Activated CD8-positive, alpha-beta memory T cell treated with anti-CD3 and anti-CD28 coated beads for 36 hours (primary cell): ENCODE data around the gene PDE4A. TPM values are rescaled to one million over a fixed set of nuclear protein-coding genes. Genes with fewer than 3 reads are reported as not detected.
"Not testable (repeated sequence)": the region's sequence is repeated elsewhere in the genome, so short reads cannot be mapped to it uniquely, and the experiment has no call there.

Experiments used
- CTCF ChIA-PET: fragments of 350-600 bp; sonication (Branson Sonifier 250); formaldehyde crosslinking; loops from one replicate; lab custom pipeline; 2021; ENCODE audit warnings: antibody characterized with exemption; lab: Charles Lee
- POLR2A ChIA-PET: fragments of 350-600 bp; sonication (Branson Sonifier 250); formaldehyde crosslinking; loops from one replicate; lab custom pipeline; 2021; ENCODE audit warnings: antibody characterized with exemption; lab: Charles Lee
- total RNA-seq, 2 experiments: library from RNA; stranded (reverse); gene quantifications; one replicate each; pipeline ENCODE4 v1.2.3, GENCODE V29; 2021

The PDE4A gene
- total RNA-seq = 10 to 100 TPM; 30.3 to 31.2 TPM

DNA sequence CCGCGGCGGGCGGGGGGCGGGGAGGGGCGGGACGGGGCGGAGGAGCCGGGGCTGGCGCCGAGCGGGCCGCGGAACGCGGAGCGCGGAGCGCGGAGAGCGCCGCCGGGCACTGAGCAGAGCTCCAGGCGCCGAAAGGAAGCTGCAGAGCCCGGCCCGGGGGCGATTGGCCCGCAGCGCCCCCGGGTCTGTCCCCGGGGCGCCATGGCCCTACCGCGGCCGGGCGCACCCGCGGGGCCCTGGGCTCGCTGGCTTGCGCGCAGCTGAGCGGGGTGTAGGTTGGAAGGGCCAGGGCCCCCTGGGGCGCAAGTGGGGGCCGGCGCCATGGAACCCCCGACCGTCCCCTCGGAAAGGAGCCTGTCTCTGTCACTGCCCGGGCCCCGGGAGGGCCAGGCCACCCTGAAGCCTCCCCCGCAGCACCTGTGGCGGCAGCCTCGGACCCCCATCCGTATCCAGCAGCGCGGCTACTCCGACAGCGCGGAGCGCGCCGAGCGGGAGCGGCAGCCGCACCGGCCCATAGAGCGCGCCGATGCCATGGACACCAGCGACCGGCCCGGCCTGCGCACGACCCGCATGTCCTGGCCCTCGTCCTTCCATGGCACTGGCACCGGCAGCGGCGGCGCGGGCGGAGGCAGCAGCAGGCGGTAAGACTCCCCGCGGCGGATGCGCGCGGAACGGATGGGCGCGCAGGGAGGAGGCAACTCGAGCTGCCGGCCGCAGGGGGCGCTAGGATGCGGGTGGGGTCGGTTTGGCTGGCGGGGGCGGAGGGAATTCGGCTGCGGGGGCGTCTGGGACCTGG is at the start of gene PDE4A:
TSS of gene PDE4A (plus strand) at position 95 of the 796 bp plus-strand sequence. CDS start at position 322, 227 bp downstream.
- POLR2A ChIA-PET = interaction anchor here (0.5 to 1.8 kb wide), 5 partner anchors 9 to 453 kb away, joined by 3 to 7 read pairs (median 6); partner anchors contain the start of gene CDC37

DNA sequence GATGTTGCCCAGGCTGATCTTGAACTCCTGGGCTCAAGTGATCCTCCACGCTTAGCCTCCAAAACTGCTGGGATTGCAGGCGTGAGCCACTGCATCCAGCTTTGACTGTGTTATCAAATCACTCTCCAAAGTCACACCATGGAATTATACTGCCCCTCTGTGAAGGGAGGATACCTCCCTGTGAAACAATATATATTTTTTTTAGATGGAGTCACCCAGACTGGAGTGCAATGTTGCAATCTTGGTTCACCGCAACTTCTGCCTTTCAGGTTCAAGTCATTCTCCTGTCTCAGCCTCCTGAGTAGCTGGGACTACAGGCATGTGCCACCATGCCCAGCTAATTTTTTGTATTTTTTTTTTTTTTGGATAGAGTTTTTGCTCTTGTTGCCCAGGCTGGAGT is 47.6 kb upstream of the PDE4A start:
- ChIA-PET POLR2A (no interaction called here), CTCF (interaction anchor here (0.7 kb wide), 2 partner anchors 99 to 223 kb away, joined by 3 read pairs; no protein-coding TSS in a partner anchor)

More for the DNA sequence above, at the start of gene PDE4A:
- CTCF ChIA-PET = interaction anchor here (0.6 to 22.5 kb wide), 5 partner anchors 10 to 183 kb away, joined by 3 to 647 read pairs (median 4); partner anchors contain the start of gene CDC37

DNA sequence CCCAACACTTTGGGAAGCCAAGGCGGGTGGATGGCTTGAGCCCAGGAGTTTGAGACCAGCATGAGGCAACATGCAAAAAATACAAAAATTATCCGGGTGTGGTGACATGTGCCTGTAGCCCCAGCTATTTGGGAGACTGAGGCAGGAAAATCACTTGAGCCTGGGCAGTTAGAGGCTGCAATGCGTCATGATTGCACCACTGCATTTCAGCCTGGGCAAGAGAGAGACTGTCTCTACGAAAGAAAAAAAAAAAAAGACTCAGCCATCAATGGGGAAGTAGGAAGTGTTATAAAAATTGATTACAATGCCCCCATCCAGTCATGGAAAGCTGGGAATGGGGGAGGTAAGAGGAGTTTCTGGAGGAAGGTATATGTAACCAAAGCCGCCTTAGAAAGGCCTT is 45.4 kb upstream of the PDE4A start:
- ChIA-PET CTCF (interaction anchor here (0.6 to 1.2 kb wide), 4 partner anchors 16 to 315 kb away, joined by 3 to 4 read pairs (median 3); no protein-coding TSS in a partner anchor), POLR2A (no interaction called here)

DNA sequence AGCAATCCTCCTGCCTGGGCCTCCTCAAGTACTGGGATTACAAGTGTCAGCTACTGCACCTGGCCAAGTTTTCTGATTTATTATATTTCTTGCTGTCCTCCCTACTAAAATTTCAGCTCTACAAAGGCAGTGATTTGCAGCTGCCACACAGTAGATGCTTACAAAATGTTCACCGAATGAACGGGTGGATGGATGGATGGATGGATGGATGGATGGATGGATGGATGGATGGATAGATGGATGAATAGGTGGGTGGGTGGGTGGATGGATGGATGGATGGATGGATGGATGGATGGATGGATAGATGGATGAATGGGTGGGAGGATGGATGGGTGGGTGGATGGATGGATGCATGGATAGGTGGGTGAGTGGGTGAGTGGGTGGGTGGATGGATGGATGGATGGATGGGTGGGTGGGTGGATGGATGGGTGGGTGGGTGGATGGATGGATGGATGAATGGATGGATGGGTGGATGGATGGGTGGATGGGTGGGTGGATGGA is 43.1 kb upstream of the PDE4A start:
- CTCF ChIA-PET = interaction anchor here (1.2 kb wide), 1 partner anchor 108 kb away, joined by 4 read pairs; no protein-coding TSS in a partner anchor
- POLR2A ChIA-PET = not testable (repeated sequence)

DNA sequence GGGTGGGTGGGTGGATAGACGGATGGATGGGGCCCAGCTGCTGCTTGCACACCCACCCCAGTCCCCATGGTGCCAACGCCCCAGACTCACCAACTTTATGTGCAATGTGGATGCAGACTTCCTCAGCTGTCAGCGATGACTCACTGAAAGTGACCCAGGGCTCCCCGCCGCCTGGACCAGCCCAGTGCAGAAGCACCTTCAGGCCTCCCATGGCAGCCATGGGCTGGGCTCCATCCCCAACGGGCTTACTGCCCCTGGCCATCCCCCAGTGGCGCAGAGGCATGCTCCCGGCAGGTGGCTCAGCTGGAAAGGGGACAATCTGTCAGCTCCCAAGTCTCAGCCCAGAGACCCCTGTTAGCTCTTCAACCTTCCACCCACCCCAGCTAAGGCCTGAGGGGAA is 42.2 kb upstream of the PDE4A start:
- ChIA-PET POLR2A (no interaction called here), CTCF (interaction anchor here (0.9 to 3.1 kb wide), 4 partner anchors 11 to 119 kb away, joined by 3 to 12 read pairs (median 4); no protein-coding TSS in a partner anchor)

DNA sequence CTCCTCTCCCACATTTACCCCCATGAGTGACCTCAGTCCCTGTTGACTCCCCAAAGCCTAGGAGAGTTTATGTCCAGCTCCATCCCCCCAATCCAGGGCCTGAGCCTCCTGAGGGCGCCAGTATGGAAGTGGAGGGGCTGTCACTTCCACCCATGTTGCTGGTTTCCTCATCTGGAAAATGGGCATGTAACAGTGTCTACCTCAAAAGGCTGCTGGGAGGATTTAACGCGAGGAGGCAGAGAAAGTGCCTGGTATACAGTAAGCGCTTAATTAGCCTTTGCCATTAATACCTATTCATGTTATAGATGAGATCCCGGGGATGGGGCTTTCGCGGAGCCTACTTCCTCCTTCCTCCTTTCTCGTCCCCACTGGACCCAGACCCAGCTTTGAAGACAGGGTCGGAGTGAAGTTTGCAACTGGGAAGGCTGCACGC is 40.4 kb upstream of the PDE4A start:
- POLR2A ChIA-PET = interaction anchor here (0.6 to 1.9 kb wide), 9 partner anchors 12 to 435 kb away, joined by 3 to 14 read pairs (median 4); partner anchors contain the start of genes ICAM1, ICAM4 and RAVER1
- CTCF ChIA-PET = interaction anchor here (0.6 to 10.6 kb wide), 8 partner anchors 9 to 486 kb away, joined by 3 to 145 read pairs (median 4); partner anchors contain the start of gene ICAM1

DNA sequence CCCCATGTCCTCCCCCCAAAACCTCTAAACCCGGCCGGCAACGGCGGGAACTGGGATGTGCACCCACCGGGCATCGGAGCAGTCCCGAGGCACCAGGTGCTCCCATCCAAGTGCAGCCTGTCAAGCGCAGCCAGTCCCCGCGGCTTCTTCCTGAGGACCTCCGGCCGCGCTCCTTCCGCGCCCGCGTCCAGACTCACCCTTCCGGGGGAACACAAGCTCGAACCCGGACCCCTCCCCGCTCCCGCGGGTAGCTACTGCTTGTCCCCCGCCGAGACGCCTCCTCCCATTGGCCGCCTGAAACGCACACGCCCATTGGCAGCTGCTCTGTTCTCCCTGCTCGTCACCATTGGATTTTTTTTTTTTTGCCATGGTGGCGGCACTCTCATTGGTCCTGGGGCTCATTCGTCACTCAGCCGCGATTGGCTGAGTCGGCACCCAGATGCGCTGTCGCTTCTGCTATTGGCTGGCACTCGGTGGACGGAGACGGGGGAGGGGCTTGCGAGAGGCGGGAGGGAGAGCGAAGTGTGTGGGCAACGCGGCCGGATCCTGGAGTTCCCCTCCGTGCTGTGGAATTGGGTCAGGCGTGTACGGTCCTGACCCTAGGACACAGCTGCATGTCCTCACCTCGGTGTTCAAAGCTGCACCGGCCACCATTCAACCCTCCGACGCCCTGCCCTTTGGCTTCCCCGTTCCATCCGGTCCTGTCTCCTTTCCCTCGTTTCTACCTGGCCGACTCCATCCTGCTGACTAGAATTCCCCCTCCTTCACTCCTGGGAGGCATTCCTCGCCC is 39.8 kb upstream of the PDE4A start, which contains the start of gene TYK2:
TSS of gene TYK2 (minus strand) at position 260 of the 790 bp plus-strand sequence. CDS start 2,166 bp downstream, outside the sequence.
- CTCF ChIA-PET = interaction anchor here (0.6 to 10.6 kb wide), 8 partner anchors 8 to 485 kb away, joined by 3 to 145 read pairs (median 4); partner anchors contain the start of gene ICAM1
- POLR2A ChIA-PET = interaction anchor here (0.5 to 1.9 kb wide), 11 partner anchors 11 to 434 kb away, joined by 3 to 14 read pairs (median 4); partner anchors contain the start of genes ICAM1, ICAM4 and RAVER1

DNA sequence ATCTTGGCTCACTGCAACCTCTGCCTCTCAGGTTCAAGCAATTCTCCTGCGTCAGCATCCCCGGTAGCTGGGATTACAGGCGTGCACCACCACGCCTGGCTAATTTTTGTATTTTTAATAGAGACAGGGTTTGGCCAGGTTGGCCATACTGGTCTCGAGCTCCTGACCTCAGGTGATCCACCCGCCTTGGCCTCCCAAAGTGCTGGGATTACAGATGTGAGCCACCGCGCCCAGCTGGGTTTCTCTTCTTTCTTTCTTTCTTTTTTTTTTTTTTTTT is 37.2 kb upstream of the PDE4A start:
- ChIA-PET CTCF (interaction anchor here (0.6 to 10.6 kb wide), 6 partner anchors 68 to 1843 kb away, joined by 3 to 145 read pairs (median 4); partner anchors contain the start of gene ICAM1), POLR2A (interaction anchor here (0.7 kb wide), 1 partner anchor 123 kb away, joined by 23 read pairs; no protein-coding TSS in a partner anchor)

DNA sequence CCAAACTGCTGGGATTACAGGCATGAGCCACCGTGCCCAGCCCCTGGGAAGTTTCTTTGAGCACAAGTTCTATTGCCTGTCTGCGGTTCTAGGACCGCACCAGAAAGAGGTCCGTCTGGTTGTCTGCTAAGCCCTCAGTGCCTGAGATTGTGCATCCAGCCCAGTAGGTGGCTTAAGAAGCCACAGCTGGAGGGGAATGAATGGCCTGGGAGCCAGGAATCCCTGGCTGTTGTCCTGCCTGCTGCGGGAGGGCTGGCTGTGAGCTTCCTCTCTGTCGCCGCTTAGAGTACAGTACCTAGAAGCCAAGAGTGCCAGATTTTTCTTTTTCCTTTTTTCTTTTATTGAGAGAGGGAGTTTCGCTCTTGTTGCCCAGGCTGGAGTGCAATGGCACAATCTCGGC is 35.8 kb upstream of the PDE4A start:
- ChIA-PET POLR2A (no interaction called here), CTCF (interaction anchor here (1.6 to 10.6 kb wide), 2 partner anchors 117 to 125 kb away, joined by 13 to 145 read pairs; partner anchors contain the start of gene ICAM1)

DNA sequence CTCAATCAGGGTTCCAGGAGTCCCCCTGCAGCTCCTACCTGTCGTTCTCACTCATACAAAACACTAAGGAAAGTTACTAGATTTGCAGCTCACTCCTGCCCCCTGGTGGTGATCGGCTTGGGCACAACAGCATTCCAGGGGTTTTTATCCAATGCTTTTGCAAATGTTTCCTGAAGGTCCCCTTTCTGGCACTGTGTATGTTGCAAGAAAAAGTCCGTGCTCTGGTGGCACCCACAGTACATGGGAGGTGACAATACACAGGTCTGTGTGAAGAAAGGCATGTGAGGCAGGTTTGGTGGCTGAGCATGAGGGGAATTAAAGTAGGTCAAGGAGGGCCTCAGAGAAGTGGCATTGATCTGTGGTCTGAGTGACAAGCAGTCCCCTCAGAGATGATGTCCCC is 31.4 kb upstream of the PDE4A start:
- CTCF ChIA-PET = interaction anchor here (0.6 to 10.6 kb wide), 23 partner anchors 8 to 160 kb away, joined by 3 to 145 read pairs (median 4); partner anchors contain the start of genes CDC37, ICAM1, RAVER1 and TYK2
- POLR2A ChIA-PET = interaction anchor here (0.7 to 2.4 kb wide), 3 partner anchors 118 to 130 kb away, joined by 5 to 20 read pairs (median 5); partner anchors contain the start of gene ICAM1

DNA sequence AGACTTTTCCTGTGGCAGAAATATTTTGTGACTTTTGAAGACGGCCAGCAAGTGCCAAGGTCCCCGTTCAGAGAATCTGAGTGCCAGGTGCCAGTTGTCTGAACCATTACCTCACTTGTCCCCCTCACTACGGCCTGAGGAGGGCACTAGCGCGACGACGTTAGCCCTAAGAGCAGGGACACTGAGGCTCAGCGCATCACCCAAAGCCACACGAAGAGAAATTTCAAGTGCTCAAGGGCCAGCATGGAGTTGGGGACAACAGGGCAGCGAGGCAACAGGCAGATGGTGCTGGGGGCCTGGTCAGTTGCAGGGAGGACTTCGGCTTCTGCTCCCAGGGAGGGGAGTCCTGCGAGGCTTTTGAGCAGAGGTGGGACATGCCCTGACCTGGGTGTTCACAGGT is 30.5 kb upstream of the PDE4A start:
- ChIA-PET POLR2A (interaction anchor here (0.6 to 2.4 kb wide), 3 partner anchors 50 to 119 kb away, joined by 6 to 20 read pairs (median 7); partner anchors contain the start of gene ICAM1), CTCF (interaction anchor here (0.8 to 10.6 kb wide), 13 partner anchors 9 to 161 kb away, joined by 3 to 145 read pairs (median 9); partner anchors contain the start of genes CDC37, ICAM1 and TYK2)

DNA sequence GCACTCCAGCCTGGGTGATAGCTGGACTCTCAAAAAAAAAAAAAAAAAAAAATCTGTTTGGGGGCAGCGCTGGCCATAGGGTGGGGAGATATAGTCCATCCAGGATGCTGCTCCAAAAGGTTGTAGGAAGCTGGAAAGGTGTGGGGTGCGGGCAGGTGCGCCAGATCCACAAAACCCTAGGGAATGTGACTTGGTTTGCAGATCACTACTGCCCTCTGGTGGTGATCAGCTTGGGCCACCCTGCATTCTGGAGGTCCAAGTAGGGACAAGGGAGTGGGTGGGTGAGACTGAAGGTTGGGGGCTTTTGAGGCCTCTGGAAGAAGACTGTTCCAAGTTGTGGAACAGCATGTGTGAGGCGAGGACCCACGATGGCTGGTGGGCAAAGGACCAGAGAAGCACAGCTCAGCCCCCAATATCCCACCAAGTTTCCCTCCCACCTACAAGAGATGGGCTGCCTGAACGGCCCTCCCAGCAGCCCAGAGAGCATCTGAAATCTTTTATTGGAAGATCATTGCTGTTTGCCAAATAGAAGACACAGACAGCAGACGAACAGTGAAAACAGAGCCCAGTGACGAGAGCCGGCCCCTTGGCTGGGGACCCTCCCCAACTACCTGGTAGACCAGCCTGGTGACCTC is 29.6 kb upstream of the PDE4A start:
- ChIA-PET POLR2A (interaction anchor here (0.6 to 1.0 kb wide), 2 partner anchors 98 to 120 kb away, joined by 4 to 6 read pairs; partner anchors contain the start of gene ICAM1), CTCF (interaction anchor here (0.5 to 3.1 kb wide), 23 partner anchors 9 to 161 kb away, joined by 3 to 42 read pairs (median 4); partner anchors contain the start of genes CDC37, ICAM1 and ICAM5)

DNA sequence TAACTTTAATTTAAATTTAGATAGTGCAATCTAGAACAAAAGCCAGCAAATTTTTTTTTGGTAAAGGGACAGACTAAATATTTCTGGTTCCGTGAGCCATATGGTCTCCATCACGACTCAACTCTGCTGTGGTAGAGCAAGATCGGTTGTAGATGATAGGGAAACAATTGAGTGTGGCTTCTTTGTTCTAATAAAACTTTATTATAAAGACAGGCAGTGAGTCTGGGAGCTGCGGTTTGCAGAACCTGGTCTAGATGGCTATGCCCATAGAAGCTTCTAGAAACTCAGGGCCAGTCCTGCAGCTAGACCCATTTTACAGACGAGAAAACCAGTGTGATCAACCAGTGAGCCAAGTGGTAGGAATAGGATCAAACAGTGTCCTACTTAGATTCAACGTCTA is 28.2 kb upstream of the PDE4A start:
- POLR2A ChIA-PET = interaction anchor here (0.6 to 1.6 kb wide), 3 partner anchors 12 to 139 kb away, joined by 3 to 5 read pairs (median 4); partner anchors contain the start of gene TYK2
- CTCF ChIA-PET = interaction anchor here (0.6 to 3.1 kb wide), 8 partner anchors 10 to 288 kb away, joined by 3 to 42 read pairs (median 6); partner anchors contain the start of genes CDC37 and ICAM1

DNA sequence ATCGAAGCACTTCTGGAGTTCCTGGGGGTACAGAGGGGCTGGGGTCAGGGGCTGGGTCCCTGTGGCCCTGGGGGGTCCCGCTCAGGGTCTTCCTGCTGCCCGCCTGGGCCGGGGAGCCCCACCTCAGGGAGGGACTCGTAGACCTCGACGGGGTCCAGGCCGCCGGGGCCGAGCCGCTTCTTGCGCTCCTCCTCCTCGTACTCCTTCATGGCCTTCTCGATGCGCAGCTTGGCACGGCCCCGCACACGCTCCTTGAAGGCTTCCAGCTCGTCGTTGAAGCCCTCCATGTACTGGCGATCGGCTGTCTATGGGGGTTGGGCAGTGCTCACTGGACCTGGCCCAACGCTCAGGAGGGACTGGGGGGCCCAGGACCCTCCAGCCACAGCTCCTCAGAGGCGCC is 27.2 kb upstream of the PDE4A start:
- ChIA-PET POLR2A (no interaction called here), CTCF (interaction anchor here (1.3 to 3.1 kb wide), 3 partner anchors 9 to 124 kb away, joined by 4 to 20 read pairs (median 7); partner anchors contain the start of gene CDC37)

DNA sequence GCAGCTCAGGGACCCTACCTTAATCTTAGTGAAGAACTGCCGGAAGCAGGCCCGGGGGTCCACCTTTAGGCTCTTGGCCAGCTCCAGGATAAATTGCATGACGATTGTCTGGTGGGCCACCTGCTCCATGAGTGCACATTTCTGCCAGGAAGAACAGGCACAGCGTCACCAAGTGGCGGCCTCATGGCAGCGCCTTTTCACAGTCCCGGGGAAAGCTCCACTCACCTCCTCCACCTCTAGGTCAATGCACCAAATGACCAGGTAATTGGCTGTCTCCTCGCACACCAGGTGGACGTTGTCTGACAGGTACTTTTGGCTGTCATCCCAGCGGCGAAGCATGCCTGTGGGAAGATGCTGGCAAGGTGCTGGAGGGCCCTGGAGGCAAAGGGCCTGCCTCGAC is 25.3 kb upstream of the PDE4A start:
- POLR2A ChIA-PET = no interaction called here
- CTCF ChIA-PET = interaction anchor here (0.8 to 0.9 kb wide), 2 partner anchors 92 to 135 kb away, joined by 3 read pairs; no protein-coding TSS in a partner anchor

DNA sequence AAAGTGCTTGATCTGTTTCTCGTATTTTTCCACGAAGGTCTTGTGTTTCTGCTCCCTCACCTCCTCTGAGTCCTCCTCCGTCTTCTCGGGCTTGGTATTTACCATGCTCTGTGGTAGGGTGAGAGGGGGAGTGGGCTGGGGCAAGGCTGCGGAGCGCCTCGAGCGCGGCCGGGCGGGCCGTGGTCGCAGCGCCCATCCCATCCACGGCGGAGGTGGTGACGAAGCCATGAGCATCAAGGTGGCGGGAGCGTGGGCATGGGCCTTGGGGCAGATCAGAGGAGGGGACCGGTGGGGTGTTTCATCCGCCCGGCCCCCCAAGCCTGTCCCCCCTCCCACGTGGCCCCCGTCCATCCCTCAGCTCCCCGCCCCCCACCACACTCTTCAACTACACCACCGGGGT is 24.9 kb upstream of the PDE4A start:
- CTCF ChIA-PET = interaction anchor here (0.6 kb wide), 1 partner anchor 1405 kb away, joined by 5 read pairs; no protein-coding TSS in a partner anchor
- POLR2A ChIA-PET = no interaction called here

DNA sequence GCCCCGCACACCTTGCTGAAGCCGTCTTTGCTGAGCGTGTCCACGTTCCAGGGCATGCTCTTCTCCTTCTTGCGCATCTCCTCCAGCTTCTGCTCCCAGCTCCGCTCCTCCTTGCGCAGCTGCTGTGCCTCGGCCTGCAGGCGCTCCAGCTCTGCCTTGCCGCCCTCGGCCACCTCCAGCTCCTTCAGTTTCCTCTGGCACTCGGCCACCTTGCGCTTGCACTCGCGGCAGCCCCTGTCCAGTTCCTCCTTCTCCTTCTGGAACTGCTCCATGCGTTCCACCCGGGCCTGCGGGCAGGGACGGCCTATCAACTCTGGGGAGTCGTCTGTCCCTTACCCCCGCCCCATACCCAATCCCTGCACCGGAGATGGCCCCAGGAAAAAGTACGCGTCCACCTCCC is 24.4 kb upstream of the PDE4A start:
- ChIA-PET CTCF (interaction anchor here (0.6 to 1.0 kb wide), 2 partner anchors 137 to 1404 kb away, joined by 3 to 5 read pairs; no protein-coding TSS in a partner anchor), POLR2A (no interaction called here)
